ENCODE results near the gene MTHFD2. TPM values are rescaled to one million over a fixed set of nuclear protein-coding genes. Genes with fewer than 3 reads are reported as not detected.

Gene MTHFD2
- total RNA-seq, 1 donor from 2014 or later: 31.7 TPM

DNA sequence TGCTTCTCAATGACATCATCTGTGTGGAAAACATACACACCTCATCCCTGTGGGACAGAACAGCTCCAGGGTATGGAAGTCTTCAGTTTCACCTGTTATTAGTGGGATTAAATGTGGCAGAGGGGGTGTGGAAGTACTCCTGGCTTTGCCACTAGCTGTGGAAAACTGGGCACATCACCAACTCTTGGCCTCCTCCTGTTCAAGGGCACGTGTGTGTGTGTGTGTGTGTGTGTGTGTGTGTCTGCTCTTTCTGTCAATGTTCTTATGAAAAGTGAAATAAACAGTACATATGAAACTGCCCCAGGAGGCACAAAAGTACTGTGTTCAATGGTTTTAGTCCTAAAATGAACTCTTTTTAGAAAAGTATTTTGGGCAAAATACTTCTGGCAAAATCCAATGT, 65.9 kb downstream of the MTHFD2 start:
- intact Hi-C loops (cut with DNase I): loop anchor here (5.0 kb wide), 4 partner anchors 67 to 337 kb away; partner anchors contain the start of genes DGUOK, MOB1A and MTHFD2
- H3K9me3 ChIP-seq: no peaks in the 10 kb centered on the region
- no peaks in the 10 kb centered on the region for H3K27me3 ChIP-seq
- no peaks in the 10 kb centered on the region for H3K36me3 ChIP-seq
- no peak overlapping the region for H3K4me3 ChIP-seq
- no peak for DNase-seq (ENCODE audit: low spot score in 2 of 2)
- no peak for TF ChIP-seq CTCF (IDR thresholded peaks at IDR 0.05)
- no peaks in the 10 kb centered on the region for H3K4me1 ChIP-seq
- H3K27ac ChIP-seq: no peak overlapping the region

GRCh38 chr2:74267068-74267467, 68.7 kb downstream of the MTHFD2 start:
- Histone ChIP-seq H3K9me3 (no peaks in the 10 kb centered on the region), H3K4me3 (no peak overlapping the region), H3K36me3 (no peaks in the 10 kb centered on the region), H3K27ac (no peak overlapping the region), H3K27me3 (no peaks in the 10 kb centered on the region), H3K4me1 (no peaks in the 10 kb centered on the region)
- no peak for DNase-seq (ENCODE audit: low spot score in 2 of 2)
- intact Hi-C loops (cut with DNase I): no loop called here
- TF ChIP-seq CTCF (IDR thresholded peaks at IDR 0.05): no peak

Other genes with a start within 250 kb of the MTHFD2 start
- gene TET3, start 213.7 kb upstream of the MTHFD2 start, total RNA-seq: 22.7 TPM
- 47.3 TPM for gene BOLA3, start 50.7 kb upstream of the MTHFD2 start, total RNA-seq
- gene MOB1A, start 19.7 kb upstream of the MTHFD2 start, total RNA-seq: 56.8 TPM
- 0.11 TPM for gene SLC4A5, start 144.8 kb downstream of the MTHFD2 start, total RNA-seq
- 152 TPM for gene DCTN1, start 181.7 kb downstream of the MTHFD2 start, total RNA-seq
- 10.3 TPM for gene C2orf81, start 223.0 kb downstream of the MTHFD2 start, total RNA-seq
- 5.5 TPM for gene WDR54, start 223.1 kb downstream of the MTHFD2 start, total RNA-seq
- gene RTKN, start 243.3 kb downstream of the MTHFD2 start, total RNA-seq: 9.5 TPM

All from ascending aorta (tissue), 2 donors.